ENCODE results near the gene EPHB1.
"Not testable (repeated sequence)": the region's sequence is repeated elsewhere in the genome, so short reads cannot be mapped to it uniquely, and the experiment has no call there.

Gene EPHB1

DNA sequence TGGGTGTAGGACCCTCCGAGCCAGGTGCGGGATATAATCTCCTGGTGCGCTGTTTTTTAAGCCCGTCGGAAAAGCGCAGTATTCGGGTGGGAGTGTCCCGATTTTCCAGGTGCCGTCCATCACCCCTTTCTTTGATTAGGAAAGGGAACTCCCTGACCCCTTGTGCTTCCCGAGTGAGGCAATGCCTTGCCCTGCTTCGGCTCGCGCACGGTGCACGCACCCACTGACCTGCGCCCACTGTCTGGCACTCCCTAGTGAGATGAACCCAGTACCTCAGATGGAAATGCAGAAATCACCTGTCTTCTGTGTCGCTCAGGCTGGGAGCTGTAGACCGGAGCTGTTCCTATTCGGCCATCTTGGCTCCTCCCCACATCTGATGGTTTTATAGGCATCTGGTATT is 210.6 kb downstream of the EPHB1 start:
- ATAC-seq, DNase-seq: not testable (repeated sequence)

GRCh38 chr3:135007607-135008006 is 212.5 kb downstream of the EPHB1 start:
- ATAC-seq (no peak), DNase-seq (no peak)

DNA sequence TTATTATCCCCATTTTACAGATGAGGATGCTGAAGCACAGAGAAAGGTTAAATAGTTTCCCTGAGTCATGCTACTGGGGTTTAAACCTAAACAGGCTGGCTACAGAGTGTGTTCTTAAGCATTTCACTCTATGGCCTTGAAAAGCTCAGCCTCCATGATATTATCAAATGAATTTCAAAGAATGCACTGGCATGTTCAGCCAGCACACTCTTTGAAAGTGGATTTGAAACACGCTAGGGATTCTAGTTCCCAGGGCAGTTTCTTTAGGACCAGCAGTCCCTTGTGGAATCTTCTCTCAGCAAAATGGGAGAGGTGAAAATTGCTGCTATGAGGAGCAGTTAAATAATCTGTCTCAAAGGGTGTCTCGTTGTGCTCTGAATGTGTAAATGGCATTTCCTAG is 213.3 kb downstream of the EPHB1 start:
- ATAC-seq, result no peak
- DNase-seq, result no peak

- DNase-seq (no peak), ATAC-seq (no peak)
These were observed 214.0 kb downstream of the EPHB1 start for GRCh38 chr3:135009014-135009413.

GRCh38 chr3:135012101-135012500 is 217.0 kb downstream of the EPHB1 start:
- ATAC-seq, result no peak
- DNase-seq, result no peak

GRCh38 chr3:135013206-135013605 is 218.1 kb downstream of the EPHB1 start:
- DNase-seq (no peak), ATAC-seq (no peak)

DNA sequence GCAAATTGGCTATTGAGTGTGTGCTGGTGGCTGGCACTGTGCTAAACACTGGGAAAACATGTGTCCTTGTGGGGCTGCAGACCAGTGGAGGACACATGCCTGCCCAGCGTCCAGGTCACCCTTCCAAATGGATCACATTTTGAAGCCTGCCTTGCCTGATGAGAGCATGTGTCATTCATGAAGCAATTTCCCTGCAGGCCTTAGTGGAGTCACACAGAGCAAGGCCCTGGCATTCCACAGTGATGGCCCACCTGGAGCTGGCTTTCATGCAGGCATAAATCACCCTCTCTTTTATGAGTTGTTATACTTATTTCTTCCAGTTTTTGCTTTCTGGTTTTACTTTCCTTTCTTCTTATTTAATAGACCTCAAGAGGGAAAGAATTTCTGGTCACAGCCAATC is 219.5 kb downstream of the EPHB1 start:
- no peak for ATAC-seq
- no peak for DNase-seq

GRCh38 chr3:135017003-135017893 is 222.2 kb downstream of the EPHB1 start:
- no peak for ATAC-seq
- DNase-seq, result no peak

DNA sequence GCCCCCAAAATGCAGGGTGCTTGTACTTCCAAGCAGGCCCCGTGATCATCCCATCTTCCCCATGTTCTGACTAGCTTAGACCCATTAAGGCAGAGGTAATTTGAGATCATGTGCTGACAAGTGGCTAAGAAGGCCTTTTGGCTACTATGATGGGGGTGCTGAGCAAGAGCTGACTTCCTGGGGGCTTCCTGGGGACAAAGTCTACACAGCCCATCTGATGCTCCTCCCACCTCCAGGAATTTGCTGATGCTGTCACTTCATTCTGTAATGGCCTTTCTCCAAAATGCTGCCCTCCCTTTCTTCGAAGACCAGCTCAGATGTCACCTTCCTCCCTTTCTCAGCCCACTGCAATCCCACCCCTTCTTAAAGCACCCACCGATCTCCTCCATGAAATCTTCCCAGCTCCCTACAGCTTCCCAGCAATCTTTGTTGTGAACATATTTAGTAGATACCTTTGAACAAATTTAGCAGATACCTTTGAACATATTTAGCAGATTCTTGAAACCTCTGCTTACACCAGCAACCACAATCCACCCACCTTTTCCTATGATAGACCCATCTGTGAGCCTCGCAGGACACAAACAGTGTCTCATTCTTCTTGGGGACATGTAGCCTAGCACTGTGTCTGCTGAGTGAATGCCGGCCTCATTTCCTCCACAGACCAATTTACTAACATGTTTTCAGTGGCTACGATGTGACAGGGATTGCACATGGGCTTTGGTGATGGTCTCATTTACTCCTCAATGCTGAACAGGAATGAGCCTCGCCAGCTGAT is 223.3 kb downstream of the EPHB1 start:
- no peak for DNase-seq
- no peak for ATAC-seq

- ATAC-seq, result no peak
These were observed 225.1 kb downstream of the EPHB1 start for GRCh38 chr3:135020181-135020580.

GRCh38 chr3:135023996-135024658 is 229.1 kb downstream of the EPHB1 start:
- no peak for ATAC-seq

More at GRCh38 chr3:135020181-135020580, 225.1 kb downstream of the EPHB1 start:
- DNase-seq, result no peak

DNA sequence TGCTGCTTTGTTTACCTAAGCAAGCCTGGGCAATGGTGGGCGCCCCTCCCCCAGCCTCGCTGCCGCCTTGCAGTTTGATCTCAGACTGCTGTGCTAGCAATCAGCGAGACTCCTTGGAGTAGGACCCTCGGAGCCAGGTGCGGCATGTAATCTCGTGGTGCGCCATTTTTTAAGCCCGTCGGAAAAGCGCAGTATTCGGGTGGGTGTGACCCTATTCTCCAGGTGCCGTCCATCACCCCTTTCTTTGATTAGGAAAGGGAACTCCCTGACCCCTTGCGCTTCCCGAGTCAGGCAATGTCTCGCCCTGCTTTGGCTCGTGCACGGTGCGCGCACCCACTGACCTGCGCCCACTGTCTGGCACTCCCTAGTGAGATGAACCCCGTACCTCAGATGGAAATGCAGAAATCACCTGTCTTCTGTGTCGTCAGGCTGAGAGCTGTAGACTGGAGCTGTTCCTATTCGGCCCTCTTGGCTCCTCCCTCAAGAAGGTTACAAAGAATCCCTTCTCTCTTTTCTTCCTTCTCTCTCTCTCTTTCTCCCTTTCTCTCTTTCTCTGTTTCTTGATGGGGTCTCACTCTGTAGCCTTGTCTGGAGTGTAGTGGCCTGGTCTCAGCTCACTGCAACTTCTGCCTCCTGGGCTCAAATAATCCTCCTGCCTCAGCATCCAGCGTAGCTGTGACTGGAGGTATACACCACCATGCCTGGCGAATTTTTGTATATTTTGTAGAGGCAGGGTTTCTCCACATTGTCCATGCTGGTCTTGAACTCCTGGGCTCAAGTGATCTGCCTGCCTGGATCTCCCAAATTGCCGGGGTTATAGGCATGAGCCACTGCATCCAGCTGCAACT is 235.9 kb downstream of the EPHB1 start:
- ATAC-seq, DNase-seq: not testable (repeated sequence)

More at GRCh38 chr3:135023996-135024658, 229.1 kb downstream of the EPHB1 start:
- DNase-seq, result no peak

- ATAC-seq, result no peak
- DNase-seq, result no peak
These were observed 238.7 kb downstream of the EPHB1 start for GRCh38 chr3:135033737-135034136.

DNA sequence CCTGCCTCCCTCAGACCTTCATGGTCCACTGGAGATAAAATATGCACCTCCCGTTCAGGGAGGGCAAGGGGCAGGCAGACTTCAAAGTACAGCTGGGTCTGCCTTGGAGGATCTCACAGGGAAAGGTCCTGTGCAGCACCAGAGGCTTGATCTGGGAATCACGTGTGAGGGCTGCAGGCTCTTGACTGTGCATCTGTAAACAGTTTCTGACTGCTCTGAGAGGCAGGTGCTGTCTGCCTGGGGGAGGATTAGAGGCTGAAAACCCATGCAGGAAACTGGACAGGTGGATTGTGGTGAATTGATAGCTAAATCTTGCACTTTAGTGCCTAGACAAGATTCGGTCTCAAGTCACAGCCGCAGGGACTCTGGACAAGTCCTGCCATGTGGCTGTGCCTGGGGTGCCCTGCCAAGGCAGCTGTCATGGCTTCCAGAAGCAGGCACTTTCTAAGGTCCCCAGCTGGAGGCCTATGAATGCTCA is 239.3 kb downstream of the EPHB1 start:
- DNase-seq (no peak), ATAC-seq (no peak)

GRCh38 chr3:135034891-135035440 is 239.9 kb downstream of the EPHB1 start:
- DNase-seq, result no peak
- ATAC-seq, result no peak

DNA sequence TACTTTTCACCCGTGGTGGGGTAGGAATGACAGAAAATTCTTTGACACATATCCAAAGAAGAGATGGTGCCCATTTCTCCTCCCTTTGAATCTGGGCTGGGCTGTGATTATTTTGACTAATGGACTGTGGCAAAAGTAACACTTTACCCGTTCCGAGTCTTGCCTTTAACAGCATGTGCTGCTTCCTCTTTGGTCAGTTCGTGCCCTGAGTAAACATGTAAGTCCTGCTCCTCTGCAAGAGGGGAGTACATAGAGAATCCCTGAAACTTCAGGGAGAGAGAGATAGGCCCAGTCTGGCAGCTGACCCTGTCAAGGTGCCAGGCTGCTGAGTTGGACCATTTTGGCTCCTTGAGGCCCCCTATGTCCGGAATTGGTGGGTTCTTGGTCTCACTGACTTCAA is 243.1 kb downstream of the EPHB1 start:
- ATAC-seq, result no peak
- DNase-seq, result no peak

DNA sequence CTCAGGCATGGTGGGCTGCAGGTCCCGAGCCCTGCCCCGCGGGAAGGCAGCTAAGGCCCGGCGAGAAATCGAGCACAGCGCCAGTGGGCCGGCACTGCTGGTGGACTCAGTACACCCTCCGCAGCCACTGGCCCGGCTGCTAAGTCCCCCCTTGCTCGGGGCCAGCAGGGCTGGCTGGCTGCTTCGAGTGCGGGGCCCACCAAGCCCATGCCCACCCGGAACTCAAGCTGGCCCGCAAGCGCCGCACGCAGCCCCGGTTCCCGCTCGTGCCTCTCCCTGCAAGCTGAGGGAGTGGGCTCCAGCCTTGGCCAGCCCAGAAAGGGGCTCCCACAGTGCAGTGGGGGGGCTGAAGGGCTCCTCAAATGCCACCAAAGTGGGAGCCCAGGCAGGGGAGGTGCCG is 244.5 kb downstream of the EPHB1 start:
- ATAC-seq, DNase-seq: not testable (repeated sequence)

DNA sequence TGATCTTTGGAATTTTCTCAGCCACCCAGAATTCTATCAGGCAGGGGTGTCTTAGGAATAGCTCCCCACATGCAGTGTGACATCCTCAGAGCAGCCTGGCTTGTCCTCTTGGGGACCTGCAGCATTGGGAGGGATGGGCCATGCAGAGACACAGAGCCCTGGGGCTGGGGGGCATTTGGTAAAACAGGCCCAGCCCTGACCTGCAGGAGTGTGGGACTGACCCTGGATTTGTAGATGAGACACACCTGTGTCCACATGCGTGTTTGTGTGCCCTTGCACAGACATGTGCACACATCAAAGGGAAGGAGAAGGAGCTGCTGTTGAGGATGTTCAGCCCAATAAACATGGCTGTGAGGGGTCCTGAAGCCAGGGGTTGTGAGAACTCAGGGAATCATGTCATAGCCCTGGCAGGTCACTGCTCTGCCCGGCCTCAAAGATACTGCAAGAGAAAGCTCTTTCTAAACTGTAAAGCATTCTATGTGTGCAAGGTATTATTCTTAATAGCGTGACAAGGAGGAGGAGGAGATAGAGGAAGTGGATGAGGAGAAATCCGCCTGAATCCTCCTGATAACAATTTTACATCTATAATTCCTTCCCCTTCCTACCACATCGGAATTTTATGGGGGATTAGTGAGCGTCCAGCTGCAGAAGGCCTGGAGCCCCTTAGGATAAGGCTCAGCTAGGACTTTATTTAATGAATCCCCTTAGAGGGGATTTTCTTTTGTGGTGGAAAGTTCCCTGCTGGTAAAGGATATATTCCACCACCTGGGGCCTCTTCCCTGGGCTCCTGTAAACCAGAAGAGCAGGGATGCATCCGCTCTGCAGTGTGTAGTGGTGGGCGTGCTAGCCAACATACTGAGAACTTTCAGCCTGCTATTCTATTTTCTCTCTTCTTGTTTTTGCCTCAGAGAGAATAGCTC is 245.5 kb downstream of the EPHB1 start:
- no peak for ATAC-seq
- no peak for DNase-seq

DNA sequence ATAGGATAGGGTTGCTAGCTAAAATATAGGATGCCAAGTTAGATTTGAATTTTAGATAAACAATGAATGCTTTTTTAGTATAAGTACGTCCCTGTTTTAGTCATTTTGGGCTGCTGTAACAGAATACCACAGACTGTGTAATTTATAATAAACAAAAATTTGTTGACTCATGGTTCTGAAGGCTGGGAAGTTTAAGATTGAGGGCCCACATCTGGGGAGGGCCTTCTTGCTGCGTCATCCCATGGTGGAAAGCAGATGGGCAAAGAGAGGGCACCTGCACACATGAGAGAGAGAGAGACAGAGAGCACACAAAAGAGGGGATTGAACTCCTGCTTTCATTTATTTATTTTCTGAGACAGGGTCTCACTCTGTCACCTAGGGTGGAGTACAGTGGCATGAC is 246.5 kb downstream of the EPHB1 start:
- no peak for DNase-seq
- ATAC-seq, result no peak

DNA sequence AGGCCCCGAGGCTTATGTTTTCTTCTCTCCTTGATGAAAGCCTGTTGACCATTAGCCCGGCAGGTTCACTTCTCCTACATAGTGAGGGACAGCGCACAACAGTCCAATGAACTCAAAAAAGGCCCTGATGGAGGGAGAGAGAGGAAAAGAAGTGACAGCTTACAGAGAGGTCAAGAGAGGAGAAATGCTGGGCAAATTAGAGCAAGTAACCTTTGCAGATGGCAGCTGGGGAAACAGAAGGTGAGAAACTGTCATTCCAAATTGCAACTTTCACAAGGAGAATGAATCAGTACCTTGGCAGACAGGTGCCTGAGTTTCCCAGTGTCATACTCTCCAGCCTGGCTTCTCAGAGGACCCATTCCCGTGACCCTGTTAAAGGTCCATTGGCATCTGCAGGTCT is 252.0 kb downstream of the EPHB1 start:
- ATAC-seq (no peak), DNase-seq (no peak)
